IPS-18c (cell line): ENCODE results near the gene BSPH1.
"Not testable (repeated sequence)": the region's sequence is repeated elsewhere in the genome, so short reads cannot be mapped to it uniquely, and the experiment has no call there.

Experiments used
- H3K4me3 ChIP-seq: 2 replicates; pipeline ENCODE4 v1.7.0; 2013; ENCODE audit warnings: low read depth, mild to moderate bottlenecking, low read length, moderate library complexity; ENCODE audit not compliant: insufficient read depth
- H3K9me3 ChIP-seq: one replicate; pipeline ENCODE4 v1.6.1; 2013; ENCODE audit warnings: mild to moderate bottlenecking, low read length, moderate library complexity; ENCODE audit not compliant: control insufficient read depth, insufficient read depth

BSPH1 gene

DNA sequence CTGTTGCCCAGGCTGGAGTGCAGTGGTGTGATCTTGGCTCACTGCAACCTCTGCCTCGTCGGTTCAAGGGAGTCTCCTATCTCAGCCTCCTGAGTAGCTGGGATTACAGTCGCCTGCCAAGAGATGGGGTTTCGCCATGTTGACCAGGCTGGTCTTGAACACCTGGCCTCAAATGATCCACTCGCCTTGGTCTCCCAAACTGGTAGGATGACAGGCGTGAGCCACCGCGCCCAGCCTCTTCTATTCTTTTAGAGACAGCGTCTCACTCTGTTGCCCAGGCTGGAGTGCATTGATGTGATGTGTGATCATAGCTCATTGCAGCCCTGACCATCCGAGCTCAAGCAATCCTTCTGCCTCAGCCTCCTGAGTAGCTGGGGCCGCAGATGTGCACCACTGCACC is 36.0 kb downstream of the BSPH1 start:
- not testable (repeated sequence) for H3K4me3 ChIP-seq, H3K9me3 ChIP-seq

DNA sequence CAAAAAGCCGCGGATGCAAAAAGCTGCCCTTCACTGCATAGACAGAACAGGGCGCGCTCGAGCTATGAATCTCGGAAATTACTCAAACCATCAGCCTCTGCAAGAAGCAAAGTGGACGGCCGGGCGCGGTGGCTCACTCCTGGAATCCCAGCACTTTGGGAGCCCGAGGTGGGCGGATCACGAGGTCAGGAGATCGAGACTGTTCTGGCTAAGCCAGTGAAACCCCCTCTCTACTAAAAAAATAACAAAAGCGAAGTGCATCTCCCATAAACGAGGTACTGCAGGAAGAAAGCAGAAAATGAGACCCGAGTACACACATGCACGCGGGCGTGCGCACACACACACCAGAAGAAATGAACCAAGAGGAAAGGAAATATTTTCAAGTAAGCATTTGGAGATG is 39.8 kb downstream of the BSPH1 start:
- not testable (repeated sequence) for H3K4me3 ChIP-seq, H3K9me3 ChIP-seq

GRCh38 chr19:47949852-47950521 is 42.0 kb downstream of the BSPH1 start:
- not testable (repeated sequence) for H3K4me3 ChIP-seq, H3K9me3 ChIP-seq

DNA sequence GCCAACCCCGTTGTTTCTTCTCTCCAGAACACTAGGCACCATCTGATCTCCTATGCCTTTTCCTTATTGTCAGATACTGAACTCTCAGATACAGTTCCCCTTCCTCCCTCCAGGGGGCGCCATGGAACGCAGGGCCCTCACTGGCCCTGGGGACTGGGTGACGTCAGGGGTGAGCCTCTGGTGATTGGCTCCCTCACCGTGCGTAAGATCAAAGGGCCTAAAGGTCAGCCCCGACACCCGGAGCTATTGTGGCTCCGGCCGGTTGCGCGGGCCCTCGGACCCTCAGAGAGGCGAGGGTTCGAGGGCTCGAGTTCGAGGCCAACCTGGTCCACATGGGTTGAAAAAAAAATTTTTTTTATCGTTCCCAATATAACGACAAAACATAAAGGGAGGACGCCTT is 63.4 kb downstream of the BSPH1 start:
- not testable (repeated sequence) for H3K4me3 ChIP-seq, H3K9me3 ChIP-seq

DNA sequence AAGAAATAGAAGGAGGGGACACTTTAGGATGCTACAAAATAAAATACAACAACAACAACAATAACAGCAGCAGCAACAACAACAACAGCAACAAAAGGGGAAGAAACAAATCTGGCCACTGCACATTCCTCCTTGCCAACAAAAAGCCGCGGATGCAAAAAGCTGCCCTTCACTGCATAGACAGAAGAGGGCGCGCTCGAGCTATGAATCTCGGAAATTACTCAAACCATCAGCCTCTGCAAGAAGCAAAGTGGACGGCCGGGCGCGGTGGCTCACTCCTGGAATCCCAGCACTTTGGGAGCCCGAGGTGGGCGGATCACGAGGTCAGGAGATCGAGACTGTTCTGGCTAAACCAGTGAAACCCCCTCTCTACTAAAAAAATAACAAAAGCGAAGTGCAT is 71.9 kb downstream of the BSPH1 start:
- not testable (repeated sequence) for H3K9me3 ChIP-seq, H3K4me3 ChIP-seq
